Measurements from ENCODE around the gene GCSAM. TPM values are rescaled to one million over a fixed set of nuclear protein-coding genes. Genes with fewer than 3 reads are reported as not detected.

Gene GCSAM
- total RNA-seq, 1 donor: not detected

GRCh38 chr3:112143689-112144088 is 10.6 kb upstream of the GCSAM start:
- no peak overlapping the region for H3K4me3 ChIP-seq (ENCODE audit: low read depth, low read length)
- DNase-seq (ENCODE audit: low read depth): no peak
- TF ChIP-seq, protein P1, sequence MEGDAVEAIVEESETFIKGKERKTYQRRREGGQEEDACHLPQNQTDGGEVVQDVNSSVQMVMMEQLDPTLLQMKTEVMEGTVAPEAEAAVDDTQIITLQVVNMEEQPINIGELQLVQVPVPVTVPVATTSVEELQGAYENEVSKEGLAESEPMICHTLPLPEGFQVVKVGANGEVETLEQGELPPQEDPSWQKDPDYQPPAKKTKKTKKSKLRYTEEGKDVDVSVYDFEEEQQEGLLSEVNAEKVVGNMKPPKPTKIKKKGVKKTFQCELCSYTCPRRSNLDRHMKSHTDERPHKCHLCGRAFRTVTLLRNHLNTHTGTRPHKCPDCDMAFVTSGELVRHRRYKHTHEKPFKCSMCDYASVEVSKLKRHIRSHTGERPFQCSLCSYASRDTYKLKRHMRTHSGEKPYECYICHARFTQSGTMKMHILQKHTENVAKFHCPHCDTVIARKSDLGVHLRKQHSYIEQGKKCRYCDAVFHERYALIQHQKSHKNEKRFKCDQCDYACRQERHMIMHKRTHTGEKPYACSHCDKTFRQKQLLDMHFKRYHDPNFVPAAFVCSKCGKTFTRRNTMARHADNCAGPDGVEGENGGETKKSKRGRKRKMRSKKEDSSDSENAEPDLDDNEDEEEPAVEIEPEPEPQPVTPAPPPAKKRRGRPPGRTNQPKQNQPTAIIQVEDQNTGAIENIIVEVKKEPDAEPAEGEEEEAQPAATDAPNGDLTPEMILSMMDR (IDR thresholded peaks at IDR 0.05; ENCODE audit: insufficient read depth, low read length): no peak

DNA sequence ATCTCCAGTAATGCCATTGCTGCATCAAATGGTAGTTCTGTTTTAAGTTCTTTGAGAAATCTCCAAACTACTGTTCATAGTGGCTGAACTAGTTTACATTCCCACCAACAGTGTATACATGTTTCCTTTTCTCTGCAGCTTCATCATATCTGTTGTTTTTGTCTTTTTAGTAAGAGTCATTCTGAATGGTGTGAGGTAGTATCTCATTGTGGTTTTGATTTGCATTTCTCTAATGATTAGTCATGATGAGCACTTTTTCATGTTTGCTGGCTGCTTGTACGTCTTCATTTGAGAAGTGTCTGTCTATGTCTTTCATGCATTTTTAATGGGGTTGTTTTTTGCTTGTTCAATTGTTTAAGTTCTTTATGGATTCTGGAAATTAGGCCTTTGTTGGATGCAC is 10.2 kb upstream of the GCSAM start:
- DNase-seq (ENCODE audit: low read depth): no peak
- no peak overlapping the region for H3K4me3 ChIP-seq (ENCODE audit: low read depth, low read length)
- TF ChIP-seq, protein P1 (IDR thresholded peaks at IDR 0.05; ENCODE audit: insufficient read depth, low read length): no peak

- TF ChIP-seq, protein P1 (IDR thresholded peaks at IDR 0.05; ENCODE audit: insufficient read depth, low read length): no peak
- H3K4me3 ChIP-seq (ENCODE audit: low read depth, low read length): no peak overlapping the region
- DNase-seq (ENCODE audit: low read depth): no peak
Measured at GRCh38 chr3:112141293-112141692, 8.2 kb upstream of the GCSAM start.

- H3K4me3 ChIP-seq (ENCODE audit: low read depth, low read length): no peak overlapping the region
- TF ChIP-seq, protein P1 (IDR thresholded peaks at IDR 0.05; ENCODE audit: insufficient read depth, low read length): no peak
- no peak for DNase-seq (ENCODE audit: low read depth)
Measured at GRCh38 chr3:112140584-112140983, 7.5 kb upstream of the GCSAM start.

- H3K4me3 ChIP-seq (ENCODE audit: low read depth, low read length): no peak overlapping the region
- TF ChIP-seq, protein P1 (IDR thresholded peaks at IDR 0.05; ENCODE audit: insufficient read depth, low read length): no peak
- DNase-seq (ENCODE audit: low read depth): no peak
Measured at GRCh38 chr3:112138219-112138969, 5.3 kb upstream of the GCSAM start.

DNA sequence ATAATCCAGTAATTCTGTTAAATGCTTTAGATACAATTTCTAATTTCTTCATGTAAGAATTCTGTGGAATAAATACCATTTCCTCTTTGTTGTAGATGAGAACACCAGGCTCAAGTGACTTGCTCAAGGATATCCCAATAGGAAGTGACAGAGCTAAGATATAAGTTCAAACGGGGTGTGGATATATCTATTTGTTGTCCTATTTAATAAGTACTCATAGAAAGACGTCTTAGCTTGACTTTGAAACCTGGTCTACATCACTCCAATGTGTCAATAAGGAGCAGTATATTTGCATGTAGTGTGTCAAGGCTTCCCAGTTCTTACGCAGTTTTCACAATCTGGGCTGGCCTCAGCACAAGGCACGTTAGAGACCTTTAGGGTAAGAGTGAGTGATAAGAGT is 4.7 kb upstream of the GCSAM start:
- H3K4me3 ChIP-seq (ENCODE audit: low read depth, low read length): no peak overlapping the region
- DNase-seq (ENCODE audit: low read depth): no peak
- TF ChIP-seq, protein P1 (IDR thresholded peaks at IDR 0.05; ENCODE audit: insufficient read depth, low read length): no peak

All from fibroblast of the aortic adventitia (primary cell).